DLD1 (cell line): ENCODE measurements around the gene LSAMP.
"Not testable (repeated sequence)": the region's sequence is repeated elsewhere in the genome, so short reads cannot be mapped to it uniquely, and the experiment has no call there.

ENCODE experiments used
- in situ Hi-C: cut with HindIII; loops from 2 replicates; pipeline ENCODE4 v1.10.0; 2017; ENCODE audit warnings: low sequenced_read_pairs

Gene LSAMP

DNA sequence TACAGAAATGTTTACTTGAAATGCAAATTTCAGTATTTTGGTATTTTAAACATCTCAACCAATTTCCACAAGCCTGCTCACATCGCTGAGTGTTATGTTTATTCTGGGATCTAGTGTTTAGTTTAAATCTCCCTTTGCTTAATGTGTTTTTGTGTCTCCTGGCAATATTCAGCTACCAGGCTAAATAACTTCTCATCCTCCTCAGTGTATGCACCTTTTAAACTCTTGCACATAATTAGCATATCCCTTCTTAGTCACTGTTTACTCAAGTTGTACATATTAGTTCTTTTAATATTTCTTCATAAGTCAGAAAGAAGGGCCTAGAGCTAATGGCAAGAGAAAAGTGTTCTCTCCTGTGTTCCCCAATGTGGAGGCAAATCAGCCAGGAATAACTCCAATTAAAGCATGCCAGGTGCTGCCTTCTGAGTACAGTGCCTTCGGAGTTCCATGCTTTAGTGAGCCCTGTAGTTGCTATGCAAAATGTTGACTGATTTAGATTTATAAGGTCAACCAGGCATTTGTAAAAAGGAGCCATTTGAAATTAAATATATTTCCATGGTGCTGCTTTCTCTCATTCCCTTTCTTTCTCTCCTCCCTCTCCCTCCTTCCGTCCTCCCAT is 587.7 kb downstream of the LSAMP start:
- in situ Hi-C loops, result no loop called here

DNA sequence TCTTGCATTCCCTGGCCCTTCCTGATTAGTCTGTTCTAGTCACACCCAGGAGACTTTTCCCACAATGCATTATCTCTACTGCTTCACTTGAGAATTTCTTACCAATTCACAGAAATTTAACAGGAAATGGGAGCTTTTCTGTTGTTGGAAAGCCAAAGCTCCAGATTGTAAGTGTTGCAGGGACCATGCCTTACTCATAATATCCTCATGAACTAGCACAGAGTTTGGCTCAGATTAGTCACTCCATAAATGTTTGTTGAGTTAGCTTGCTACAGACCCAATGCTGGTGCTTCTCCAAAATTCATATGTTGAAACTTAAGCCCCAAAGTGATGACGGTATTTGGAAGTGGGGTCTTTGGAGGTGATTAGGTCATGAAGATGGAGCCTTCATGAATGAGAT is 589.4 kb downstream of the LSAMP start:
- in situ Hi-C loops, result no loop called here

DNA sequence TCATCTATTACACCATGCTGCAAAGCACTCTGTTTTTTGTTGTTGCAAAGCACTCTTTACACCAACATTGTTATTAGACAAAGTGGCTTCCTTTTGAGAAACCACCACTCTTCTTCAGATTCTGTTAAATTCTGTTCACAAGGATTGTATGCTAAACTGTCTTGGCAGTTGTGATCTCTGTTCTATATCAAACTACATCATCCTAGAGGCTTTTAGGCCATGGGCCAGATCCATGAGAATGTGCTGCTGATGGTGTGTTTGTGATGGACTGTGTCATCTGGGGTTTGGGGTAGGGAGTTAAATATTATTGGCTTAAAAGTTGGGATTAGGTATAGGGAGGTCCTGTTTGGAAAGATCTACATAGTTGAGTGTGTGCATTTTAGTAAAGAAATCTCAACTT is 592.2 kb downstream of the LSAMP start:
- in situ Hi-C loops, result no loop called here

DNA sequence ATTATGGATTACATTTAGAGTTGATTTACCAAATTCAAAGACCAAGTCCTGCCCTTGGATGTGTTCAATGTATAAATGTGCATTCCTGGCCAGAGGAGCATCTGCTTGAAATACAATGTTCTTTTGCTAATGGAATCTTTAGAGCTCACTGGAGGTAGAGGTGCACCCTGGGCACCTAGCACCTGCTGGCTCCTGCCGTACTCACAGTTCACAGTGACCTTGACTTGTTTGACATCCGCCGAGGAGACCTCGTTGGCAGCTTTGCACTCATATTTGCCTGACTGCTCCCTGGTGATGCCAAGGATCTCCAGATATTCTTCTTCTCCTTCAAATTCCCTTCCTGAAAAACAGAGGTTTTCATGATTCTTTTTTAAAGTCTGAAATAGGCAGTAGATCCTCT is 593.0 kb downstream of the LSAMP start:
- in situ Hi-C loops, result no loop called here

DNA sequence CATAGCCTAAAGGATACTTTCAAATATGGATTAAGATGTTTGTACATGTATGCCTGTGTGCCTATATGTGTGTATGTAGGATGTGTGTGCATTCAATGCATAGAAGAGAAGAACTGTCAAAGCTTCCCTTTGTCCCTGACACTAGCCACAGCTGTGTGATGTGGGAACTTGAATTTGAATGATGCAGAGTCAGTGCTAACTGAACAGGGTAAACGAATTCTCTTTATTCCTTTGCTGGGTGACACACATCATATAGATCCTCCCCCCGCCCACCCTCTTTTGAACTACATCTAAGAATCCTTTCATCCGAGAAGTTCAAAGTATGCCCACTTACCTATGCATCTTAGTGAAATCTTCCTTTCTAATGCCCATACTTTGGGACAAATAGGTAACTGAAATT is 593.7 kb downstream of the LSAMP start:
- in situ Hi-C loops, result no loop called here

DNA sequence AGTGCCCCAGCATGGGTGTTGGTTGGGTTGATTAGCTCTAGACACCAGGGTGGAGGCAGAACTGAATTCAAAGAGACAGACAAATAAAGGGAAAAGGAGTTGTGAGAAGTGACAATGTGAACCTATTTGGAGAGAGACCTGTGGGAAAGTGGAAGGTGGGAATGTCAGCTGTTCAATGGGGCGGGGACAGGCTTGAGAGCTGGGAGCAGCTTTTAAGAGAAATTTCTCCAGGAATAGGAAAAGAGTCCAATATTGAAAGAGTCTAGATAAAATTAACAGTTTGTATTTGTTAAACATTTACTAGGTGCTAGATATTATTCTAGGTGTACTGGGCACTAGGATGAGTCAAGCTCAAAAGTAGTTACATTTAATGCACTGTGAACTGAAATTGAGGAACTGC is 596.6 kb downstream of the LSAMP start:
- in situ Hi-C loops, result no loop called here

DNA sequence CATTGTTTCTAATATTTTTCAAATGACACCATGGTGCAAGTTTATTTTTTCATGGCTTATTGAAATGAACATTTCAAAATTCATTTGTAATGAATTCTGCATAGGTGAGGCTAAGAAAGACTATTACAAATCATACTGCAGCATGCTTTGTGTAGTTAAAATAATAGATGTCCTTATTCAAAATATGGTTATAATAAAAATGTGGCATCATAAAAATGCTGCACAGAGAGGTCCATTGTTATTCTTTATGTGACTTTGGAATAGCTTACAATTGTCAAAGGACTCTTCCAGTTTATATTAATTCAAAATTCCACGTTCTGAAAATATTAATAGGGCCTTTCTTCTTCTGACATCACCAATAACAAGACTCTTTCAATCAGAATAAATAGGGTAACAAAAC is 599.3 kb downstream of the LSAMP start:
- in situ Hi-C loops, result no loop called here

DNA sequence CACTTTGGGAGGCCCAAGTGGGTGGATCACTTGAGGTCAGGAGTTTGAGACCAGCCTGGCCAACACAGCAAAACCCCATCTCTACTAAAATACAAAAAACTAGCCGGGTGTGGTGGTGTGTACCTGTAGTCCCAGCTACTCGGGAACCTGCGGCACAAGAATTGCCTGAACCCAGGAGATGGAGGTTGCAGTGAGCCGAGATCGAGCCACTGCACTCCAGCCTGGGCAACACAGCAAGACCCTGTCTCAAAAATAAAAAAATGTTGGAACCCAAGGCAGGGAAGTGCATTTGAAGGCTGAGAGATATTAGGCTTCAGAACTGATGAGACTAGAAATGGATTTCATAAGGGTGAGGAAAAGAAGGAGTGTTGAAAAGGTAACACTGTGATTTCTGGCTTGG is 600.6 kb downstream of the LSAMP start:
- in situ Hi-C loops, result not testable (repeated sequence)

DNA sequence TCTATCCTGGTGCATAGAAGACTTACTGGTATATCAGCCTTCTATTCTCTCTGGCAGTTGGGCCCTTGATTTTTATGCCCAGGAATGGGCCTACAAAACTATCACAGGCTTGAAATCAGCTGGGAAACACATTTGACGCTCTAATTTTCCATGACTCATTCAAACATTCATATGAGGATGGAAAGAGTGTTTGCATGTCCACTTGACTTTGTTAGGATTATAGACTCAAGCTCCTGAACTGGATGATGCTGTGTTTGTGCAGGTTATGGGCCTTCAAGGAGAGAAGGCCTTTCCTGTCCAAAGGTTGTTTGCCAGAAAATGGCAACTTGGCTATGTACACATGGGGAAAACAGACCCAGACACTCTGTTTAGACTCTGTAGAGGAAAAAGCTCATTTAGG is 602.1 kb downstream of the LSAMP start:
- in situ Hi-C loops, result no loop called here

DNA sequence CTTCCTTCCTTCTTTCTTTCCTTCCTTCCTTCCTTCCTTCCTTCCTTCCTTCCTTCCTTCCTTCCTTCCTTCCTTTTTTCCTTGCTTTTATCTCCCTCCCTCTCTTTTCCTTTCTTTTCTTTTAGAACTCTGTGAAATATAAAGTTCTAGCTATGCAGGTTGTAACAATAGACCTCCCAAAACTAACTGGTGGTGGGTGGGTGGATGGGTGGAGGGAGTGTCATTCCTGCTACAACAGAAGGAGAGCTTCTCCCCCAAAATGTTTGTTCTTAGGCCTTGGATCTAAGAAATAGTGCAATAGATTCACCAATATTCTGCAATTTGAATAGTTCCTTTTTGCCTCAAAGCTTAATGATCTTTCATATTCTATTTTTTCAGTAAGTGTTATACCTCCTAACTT is 606.0 kb downstream of the LSAMP start:
- in situ Hi-C loops, result no loop called here

DNA sequence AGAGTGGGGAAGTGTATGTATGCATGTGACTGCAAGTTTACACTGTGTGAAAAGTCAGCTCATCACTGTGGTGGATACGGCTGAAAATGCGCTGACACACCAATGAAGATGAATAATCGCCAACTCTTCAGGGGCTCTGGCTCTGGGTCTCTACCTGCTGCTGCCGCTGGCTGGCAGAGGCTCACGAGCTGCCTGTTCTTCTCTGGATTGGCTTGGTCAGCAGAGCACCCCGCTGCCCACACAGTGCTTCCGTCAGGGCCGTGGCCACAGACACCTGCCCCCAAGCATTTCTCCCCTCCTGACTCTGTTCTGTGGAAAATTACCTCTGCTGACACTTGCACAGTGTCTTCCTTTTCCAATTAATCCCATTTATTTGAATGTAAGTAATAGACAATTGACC is 606.5 kb downstream of the LSAMP start:
- in situ Hi-C loops, result no loop called here

DNA sequence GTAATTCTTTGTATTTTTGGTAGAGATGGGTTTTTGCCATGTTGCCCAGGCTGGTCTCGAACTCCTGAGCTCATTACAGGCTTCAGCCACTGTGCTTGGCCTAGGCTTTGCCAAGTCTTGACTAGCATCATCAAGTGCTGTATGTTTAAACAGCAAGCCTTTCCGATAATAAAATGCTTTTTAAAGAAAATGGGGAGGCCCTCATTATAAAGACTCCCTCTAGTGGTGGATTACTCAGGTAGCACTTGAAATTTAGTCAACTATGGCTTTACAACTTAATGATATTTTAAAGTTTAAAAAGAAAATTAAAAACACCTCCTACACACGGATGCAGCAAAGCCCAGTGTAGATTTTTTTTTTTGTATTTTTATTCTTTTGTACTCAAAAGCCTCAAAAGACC is 608.3 kb downstream of the LSAMP start:
- in situ Hi-C loops, result no loop called here

DNA sequence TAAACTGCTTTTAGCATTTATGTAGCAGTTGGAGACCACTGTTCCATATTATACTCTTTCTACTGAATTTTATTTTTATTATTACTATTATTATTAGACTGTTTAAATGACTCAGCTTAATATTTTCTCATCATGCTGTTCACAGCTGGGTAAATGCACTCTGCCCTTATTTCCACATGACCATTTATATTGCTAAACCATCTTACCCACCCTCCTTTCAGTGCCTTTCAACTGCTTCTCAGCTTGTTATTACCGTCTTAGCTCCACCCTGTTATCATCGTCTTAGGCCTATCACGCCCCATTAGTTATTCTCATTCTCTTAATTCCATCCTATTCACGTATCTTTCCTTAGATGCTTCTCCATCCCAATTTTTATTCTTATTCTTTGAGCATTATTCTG is 609.3 kb downstream of the LSAMP start:
- in situ Hi-C loops, result no loop called here

DNA sequence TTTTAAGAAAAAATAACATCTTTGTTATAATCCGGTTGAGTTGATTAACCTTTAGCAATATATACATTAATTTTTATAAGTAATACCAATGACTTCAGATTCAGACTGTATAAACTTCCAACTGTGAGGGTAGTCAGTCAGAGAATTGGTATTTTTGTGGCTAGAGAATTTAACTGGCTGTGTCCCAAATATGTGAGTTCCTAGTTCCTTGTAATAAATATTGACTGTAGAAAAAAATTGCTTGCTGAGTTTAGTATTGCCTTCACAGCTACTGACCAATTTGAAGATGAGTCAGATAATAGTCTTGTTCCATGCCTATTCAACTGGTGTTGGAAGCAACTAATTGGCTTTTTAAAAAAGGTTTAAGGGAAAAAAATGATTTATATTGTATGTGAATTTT is 611.2 kb downstream of the LSAMP start:
- in situ Hi-C loops, result no loop called here

DNA sequence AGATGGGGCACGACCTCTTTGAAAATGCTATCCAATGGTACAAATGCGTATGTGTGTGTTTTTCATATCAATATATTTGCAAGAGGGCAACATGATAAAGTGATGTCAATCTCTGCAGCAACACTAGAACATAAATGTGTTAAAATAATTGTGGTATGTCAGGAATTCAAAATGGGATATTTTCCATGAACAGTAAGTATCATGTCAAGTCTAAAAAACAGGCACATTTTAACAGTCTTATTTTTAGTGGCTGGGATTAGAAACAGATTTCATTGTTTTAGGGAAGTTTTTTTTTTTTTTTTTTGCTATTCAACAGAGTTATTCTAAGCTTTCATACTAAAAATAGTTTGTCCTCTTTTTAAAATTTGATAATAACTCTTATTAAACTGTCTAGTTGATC is 612.2 kb downstream of the LSAMP start:
- in situ Hi-C loops, result no loop called here

DNA sequence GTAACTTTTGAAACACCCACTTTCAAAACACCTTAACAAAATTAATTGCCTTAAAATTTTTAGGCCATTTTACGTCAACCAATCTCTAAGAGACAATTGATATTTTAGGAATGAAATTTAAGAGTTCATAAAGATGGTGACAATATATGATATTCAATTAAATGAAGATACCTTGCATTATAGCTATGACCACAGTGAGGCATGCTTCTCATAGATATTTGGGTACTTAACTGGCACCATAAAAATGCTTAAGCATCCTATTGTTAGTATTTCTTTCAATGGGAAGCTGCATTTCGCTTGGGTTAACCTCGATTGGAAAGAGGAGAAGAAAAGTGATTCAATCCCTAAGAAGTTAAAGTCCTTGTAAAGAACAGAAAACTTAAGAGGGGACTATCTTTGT is 613.0 kb downstream of the LSAMP start:
- in situ Hi-C loops, result no loop called here

DNA sequence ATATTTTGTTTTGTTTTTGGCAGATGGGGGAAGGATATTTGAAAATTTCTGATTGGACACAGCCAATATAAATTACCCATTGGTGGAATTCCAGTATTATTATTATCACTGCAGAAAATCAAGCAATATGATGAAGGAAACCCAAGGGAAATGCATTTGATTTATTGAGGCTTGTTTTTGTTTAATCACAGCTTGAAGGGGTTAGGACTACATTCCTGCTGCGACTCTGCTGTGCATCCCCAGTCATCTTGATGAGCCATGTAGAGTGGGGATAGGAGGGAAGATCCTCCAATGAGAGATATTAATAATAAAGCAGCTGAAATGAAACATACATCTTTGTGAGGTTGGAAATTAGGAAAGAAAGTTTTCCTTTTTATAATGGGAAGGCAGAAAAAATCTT is 613.4 kb downstream of the LSAMP start:
- in situ Hi-C loops, result no loop called here

DNA sequence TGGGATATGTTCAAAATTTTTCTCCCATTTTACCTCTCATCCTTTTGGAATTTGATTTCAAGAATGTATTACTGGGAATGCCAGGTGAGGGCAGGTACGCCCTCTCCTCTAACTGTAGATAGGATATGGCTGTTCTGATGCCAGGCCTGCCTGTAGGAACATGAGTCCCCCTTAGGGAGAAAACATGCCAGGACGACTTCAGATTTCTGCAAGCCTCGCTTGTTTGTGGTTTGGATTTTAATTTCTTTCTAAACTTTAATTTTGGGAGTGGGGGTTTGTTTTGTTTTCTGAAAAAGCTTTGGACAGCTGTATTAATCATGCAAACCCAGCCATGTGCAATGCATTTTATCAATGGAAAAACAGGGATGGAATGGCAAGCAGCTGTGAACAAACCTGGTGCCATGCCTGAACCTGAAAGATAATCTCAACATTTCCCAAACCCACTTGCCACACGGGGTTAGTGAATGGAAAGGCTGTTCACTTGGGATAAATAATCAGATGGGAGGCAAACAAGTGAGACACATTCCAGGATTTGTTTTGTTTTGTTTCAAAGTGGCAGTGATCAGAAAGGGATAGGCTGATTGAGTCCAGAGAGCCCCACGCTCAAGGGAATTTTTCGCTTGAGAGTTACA is 614.4 kb downstream of the LSAMP start:
- in situ Hi-C loops, result no loop called here

DNA sequence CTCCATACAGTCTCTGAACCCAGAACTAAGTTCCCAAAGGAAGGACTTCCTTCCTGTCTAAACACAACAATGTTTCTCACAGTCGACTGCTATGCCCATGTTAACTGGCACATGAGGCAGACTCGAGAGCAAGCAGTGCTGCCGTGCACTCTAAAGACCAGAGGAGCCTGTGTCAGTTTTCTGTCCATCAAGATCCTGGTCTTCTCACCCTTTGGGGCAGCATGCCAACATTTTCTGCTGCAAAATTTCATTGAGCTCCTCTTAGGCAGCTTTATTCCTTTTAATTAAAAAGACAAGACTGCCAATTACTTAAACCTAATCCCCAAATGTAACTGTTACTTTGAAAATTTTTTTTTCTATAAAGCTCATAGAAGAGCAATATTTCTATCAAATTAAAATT is 616.9 kb downstream of the LSAMP start:
- in situ Hi-C loops, result no loop called here

DNA sequence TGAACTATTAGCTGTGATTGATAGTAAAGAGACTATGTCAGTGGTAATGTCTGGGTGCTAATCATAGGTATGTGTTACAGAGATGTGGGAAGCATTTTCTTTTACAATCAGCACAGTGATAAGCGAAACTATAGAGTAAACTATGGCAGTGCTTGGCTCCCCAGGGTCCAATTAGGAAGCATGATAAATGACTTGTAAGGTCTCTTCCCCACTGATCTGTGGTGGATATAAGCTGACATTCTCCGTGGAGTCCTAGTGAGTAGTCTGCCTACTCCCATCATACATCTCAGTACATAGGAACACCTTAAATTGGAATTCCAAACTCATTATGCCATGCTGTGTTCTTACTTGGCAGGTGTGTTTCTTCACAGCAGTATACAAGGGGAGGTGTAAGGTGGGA is 617.8 kb downstream of the LSAMP start:
- in situ Hi-C loops, result no loop called here

DNA sequence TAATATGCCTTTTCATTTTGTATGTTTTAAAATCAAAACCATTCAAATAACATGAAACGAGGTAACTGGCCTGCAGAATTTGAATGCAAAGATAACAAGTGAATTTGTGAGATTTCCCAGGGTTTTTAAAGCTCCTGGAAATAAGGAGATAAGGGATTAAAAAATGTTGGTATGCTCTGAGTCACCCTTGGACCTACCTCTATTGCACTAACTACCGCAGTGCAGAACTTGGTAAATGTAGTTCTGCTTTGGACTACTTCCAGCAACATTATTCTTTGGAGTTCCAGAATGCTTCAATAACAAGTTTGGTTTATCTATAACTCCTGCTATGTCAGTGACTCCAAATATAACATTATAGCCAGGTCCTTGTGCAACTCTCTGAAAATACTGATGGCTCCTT is 620.2 kb downstream of the LSAMP start:
- in situ Hi-C loops, result no loop called here

DNA sequence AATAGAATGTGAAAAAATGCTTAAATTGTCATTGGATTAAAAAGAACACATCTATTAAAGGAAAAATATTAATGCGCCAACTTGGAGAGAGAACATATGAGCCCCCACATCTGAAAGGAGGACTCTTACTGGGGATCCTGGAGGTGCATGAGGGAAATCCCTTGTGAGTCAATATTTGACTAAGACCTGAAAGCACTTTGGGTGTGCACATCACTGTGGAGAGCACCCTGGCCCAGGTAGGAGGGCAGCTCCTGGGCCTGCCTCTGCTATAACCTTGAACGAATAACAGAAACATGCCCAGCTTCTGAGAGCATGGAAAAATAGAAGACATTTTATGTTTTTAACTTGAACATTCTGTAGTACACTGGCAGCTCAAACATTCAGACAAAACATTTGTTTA is 622.2 kb downstream of the LSAMP start:
- in situ Hi-C loops, result no loop called here

DNA sequence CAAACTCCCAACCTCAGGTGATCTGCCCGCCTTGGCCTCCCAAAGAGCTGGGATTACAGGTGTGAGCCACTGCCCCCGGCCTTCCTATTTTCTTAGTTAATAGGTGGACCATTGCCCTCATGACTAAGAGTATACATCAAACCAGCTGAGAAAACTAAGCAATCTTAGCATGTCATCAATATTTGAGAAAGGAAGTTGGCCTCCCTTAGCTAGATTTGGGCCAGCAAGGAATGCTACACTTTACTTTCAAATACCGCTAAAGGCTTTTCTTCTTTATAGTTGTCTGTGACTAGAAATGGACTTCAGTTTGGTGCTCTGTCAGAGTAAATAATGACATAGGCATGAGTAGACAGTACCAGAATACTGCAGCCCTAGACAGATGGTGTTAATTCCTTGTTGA is 622.7 kb downstream of the LSAMP start:
- in situ Hi-C loops, result no loop called here
